ENCODE results near the gene CACNA2D3. TPM values are rescaled to one million over a fixed set of nuclear protein-coding genes. Genes with fewer than 3 reads are reported as not detected.

The CACNA2D3 gene
- total RNA-seq, 8 experiments from 2014 or later, result 0.49 to 20.7 (median 9.7) TPM; not detected in 1

DNA sequence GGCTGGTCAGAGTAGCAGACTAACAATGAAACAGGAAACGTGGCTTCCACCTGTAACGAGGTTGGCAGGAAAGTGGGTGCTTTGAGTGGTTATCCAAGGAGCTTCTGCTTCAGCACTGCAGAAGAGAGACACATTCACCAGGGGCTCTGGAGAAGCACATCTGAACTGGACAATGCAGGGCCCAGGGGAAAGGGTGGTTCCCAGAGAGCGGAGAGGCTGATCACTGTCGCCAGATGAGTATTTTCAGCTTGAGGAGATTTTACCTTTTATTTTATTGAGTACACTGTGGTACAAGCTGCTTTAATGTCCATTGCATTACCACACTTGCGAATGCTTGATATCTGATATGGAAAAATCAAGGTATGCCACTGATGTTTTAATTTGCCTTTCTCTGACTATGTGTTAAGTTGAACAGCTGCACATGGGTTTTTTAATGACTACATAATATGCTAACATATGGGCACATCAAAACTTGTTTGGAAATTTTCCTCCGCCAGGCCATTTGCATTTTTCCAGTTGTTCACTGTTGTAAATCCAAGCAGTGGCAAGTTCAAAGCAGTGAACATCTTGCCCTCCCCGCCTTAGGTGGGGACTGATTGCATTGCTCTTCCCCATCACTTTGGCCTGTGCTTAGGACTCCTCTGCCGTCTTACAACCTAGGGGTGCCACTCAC is 753.4 kb downstream of the CACNA2D3 start:
- ATAC-seq (replicated peaks in 6 of 8), result peak in 3 of 8 experiments; percentile 49 to 74 (median 55)
- H3K4me3 ChIP-seq, result no peak overlapping the region
- H3K27ac ChIP-seq, result no peak overlapping the region
- in situ Hi-C loops (cut with MboI; ENCODE audit: low pct_unique_long_range_greater_than_20kb in 2 of 9, low sequenced_read_pairs in 9 of 9, unreplicated experiment in 9 of 9), result loop anchor here in 1 of 9 experiments (25.0 kb wide), 1 partner anchor 287 kb away; no protein-coding TSS in a partner anchor
- 0 to 100% (median 82%) methylated on average over 1 to 6 of the region's 8 CpGs; no CpG with 5 or more reads in 2 of the 10 experiments for WGBS, 10 experiments
- peaks cover 10 to 26% of the 10 kb centered on the region in 2 donors for H3K4me1 ChIP-seq (replicated peaks in 1 of 2)

DNA sequence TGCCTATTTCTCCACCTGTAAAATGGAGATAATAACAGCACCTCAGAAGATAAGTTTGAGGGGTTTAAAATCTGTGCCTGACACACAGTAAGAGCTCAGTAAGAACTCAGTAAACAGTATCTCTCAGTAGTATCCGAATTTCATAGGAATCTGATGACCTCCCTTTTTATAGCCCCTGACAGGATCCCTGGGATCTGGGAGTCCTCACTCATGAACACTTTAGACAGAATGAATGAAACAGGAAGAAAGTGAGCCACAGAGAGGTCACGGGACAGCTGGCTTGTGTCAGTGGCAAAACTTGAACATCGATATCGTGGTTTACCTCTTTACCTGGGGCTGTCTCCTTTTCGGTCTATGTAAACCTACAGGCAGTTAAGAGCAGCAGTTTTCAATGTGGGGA is 754.3 kb downstream of the CACNA2D3 start:
- Histone ChIP-seq H3K4me1 (replicated peaks in 1 of 2) (peaks cover 10 to 26% of the 10 kb centered on the region in 2 donors), H3K4me3 (no peak overlapping the region), H3K27ac (no peak overlapping the region)
- WGBS, 10 experiments, result 87 to 100% (median 98%) methylated on average over 1 to 5 of the region's 5 CpGs; no CpG with 5 or more reads in 2 of the 10 experiments
- in situ Hi-C loops (cut with MboI; ENCODE audit: low pct_unique_long_range_greater_than_20kb in 2 of 9, low sequenced_read_pairs in 9 of 9, unreplicated experiment in 9 of 9), result loop anchor here in 1 of 9 experiments (25.0 kb wide), 1 partner anchor 286 kb away; no protein-coding TSS in a partner anchor
- ATAC-seq (replicated peaks in 6 of 8), result no peak

DNA sequence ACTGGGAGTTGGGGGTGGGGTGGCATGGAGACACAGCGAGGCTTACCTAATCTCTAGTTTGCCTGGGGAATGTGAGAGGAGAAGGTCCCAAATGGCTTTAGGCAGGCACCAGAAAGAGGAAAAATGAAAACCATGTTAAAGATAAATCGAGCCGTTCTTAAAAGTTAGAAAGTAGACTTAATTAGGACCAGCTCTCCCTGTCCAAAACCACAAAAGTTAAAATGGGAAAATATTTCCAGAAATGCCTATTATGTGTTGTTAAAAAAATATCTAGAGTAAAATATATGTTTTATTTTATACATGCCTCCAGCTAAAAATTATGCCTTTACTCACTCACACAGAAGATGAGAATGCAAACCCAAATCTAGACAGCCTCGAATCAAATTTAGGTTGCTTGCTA is 755.4 kb downstream of the CACNA2D3 start:
- in situ Hi-C loops (cut with MboI; ENCODE audit: low pct_unique_long_range_greater_than_20kb in 2 of 9, low sequenced_read_pairs in 9 of 9, unreplicated experiment in 9 of 9), result loop anchor here in 1 of 9 experiments (25.0 kb wide), 1 partner anchor 285 kb away; no protein-coding TSS in a partner anchor
- WGBS, 10 experiments, result 0 to 100% (median 69%) methylated on average over 1 to 4 of the region's 4 CpGs; no CpG with 5 or more reads in 2 of the 10 experiments
- ATAC-seq (replicated peaks in 6 of 8), result no peak
- Histone ChIP-seq H3K4me3 (no peak overlapping the region), H3K4me1 (replicated peaks in 1 of 2) (peaks cover 10 to 26% of the 10 kb centered on the region in 2 donors), H3K27ac (no peak overlapping the region)

DNA sequence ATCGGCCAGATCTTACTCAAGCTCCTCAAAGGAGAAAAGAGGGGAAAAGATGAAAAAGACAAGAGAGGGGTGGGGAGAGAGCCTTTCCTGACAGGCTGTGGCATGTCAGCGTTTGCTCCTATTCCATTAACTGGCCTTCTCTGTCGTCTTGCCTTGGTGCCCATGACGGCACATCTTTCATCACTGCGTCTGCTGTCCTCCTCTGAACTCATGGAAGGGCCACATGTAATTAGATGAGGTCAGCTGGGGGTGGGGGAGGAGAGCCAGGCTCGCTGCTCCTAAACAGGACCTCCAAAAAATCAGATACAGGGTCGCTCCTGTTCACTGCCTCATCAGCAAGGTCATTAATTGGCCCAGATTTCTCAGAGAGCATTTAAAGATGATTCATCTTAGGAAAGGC is 755.8 kb downstream of the CACNA2D3 start:
- in situ Hi-C loops (cut with MboI; ENCODE audit: low pct_unique_long_range_greater_than_20kb in 2 of 9, low sequenced_read_pairs in 9 of 9, unreplicated experiment in 9 of 9), result loop anchor here in 1 of 9 experiments (25.0 kb wide), 1 partner anchor 284 kb away; no protein-coding TSS in a partner anchor
- Histone ChIP-seq H3K27ac (no peak overlapping the region), H3K4me1 (replicated peaks in 1 of 2) (peaks cover 10 to 22% of the 10 kb centered on the region in 2 donors), H3K4me3 (no peak overlapping the region)
- peak in 5 of 8 experiments; percentile 79 to 93 (median 84) for ATAC-seq (replicated peaks in 6 of 8)
- WGBS, 10 experiments, result 4 to 64% (median 40%) methylated on average over 1 to 7 of the region's 7 CpGs; no CpG with 5 or more reads in 1 of the 10 experiments

DNA sequence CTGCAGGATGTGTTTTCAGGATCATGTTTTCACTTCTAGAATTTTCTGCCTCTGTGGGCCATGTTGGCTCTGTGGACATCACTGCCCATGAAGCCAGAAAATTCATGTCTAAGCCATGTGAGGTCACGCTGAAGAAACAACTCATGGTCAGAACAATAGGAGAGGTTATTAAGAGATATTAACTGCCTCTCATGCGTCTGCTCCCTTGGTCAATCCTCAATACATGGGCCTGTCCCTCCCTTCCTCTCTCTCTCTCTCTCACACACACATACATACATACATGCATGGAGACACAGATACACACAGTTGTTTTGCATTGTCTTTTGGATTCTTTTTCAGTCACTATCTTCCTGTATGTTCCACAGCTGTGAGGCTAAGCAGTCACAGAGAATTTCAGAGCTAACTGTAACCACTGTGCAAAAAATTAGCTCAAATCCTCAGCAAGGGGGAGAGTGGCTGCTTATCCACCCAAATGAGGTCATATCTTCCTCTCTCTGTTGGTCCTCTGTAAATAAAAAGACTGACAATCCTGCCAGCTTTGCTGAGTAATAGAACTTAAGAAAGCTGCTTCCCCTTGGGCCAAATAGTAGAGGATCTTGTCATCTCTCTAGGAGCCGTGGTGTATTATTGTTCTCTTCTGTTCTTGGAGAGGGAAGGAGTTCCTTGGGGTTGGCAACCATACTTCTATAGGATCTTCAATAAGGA is 759.9 kb downstream of the CACNA2D3 start:
- in situ Hi-C loops (cut with MboI; ENCODE audit: low pct_unique_long_range_greater_than_20kb in 2 of 9, low sequenced_read_pairs in 9 of 9, unreplicated experiment in 9 of 9), result loop anchor here in 1 of 9 experiments (25.0 kb wide), 1 partner anchor 280 kb away; no protein-coding TSS in a partner anchor
- no peak overlapping the region for H3K4me3 ChIP-seq
- peak in 5 of 8 experiments; percentile 17 to 87 (median 76) for ATAC-seq (replicated peaks in 6 of 8)
- WGBS, 10 experiments, result 0 to 87% (median 61%) methylated on average over 1 to 3 of the region's 3 CpGs; no CpG with 5 or more reads in 1 of the 10 experiments
- H3K4me1 ChIP-seq (replicated peaks in 1 of 2), result peaks cover 10 to 15% of the 10 kb centered on the region in 2 donors
- H3K27ac ChIP-seq, result no peak overlapping the region

DNA sequence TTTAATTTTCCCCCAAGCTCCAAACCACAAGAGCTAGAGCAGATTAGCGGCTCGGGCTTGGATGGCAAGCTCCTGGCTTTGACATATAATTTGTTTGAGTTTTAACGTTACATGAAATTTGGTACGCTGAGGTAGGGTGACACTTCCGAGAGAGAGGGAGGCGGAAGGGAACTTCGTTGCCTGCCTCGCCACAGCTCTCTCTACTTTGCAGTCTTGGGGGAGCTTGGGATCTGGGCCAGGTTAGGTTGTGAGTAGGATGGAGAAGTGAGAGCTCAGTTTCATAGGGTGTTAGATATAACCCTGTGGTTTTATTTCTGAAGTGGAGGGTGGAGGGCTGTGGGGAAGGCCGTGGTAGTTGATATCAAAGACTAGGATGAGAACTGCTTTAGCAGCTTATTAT is 765.8 kb downstream of the CACNA2D3 start:
- ATAC-seq (replicated peaks in 6 of 8), result no peak
- no peak overlapping the region for H3K27ac ChIP-seq
- H3K4me3 ChIP-seq, result no peak overlapping the region
- WGBS, 10 experiments, result 86 to 97% (median 94%) methylated on average over 1 to 9 of the region's 9 CpGs; no CpG with 5 or more reads in 1 of the 10 experiments
- in situ Hi-C loops (cut with MboI; ENCODE audit: low pct_unique_long_range_greater_than_20kb in 2 of 9, low sequenced_read_pairs in 9 of 9, unreplicated experiment in 9 of 9), result loop anchor here in 1 of 9 experiments (25.0 kb wide), 1 partner anchor 274 kb away; no protein-coding TSS in a partner anchor
- peaks cover 2 to 11% of the 10 kb centered on the region in 2 donors for H3K4me1 ChIP-seq (replicated peaks in 1 of 2)

DNA sequence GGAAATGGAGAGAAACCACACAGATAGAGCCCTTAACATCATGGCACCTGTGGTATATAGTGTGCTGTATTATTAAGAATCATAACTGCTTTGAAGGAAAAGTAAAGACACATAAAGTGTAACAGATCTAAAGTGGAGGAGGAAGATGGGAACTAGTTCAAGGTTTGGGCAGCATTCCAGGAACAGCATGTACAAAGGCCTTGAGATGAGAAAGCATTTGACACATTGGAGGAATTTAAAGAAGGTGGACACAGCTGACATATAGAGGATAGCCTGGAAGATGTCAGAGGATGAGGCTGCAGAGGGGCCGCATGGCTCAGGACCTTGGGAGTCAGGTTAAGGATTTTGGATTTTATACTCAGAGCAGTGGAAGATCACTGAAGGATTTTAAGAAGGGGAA is 766.5 kb downstream of the CACNA2D3 start:
- Histone ChIP-seq H3K27ac (no peak overlapping the region), H3K4me3 (no peak overlapping the region), H3K4me1 (replicated peaks in 1 of 2) (peaks cover 2 to 11% of the 10 kb centered on the region in 2 donors)
- in situ Hi-C loops (cut with MboI; ENCODE audit: low pct_unique_long_range_greater_than_20kb in 2 of 9, low sequenced_read_pairs in 9 of 9, unreplicated experiment in 9 of 9), result loop anchor here in 1 of 9 experiments (25.0 kb wide), 1 partner anchor 273 kb away; no protein-coding TSS in a partner anchor
- 86 to 100% (median 100%) methylated on average over 1 of the region's 1 CpG; no CpG with 5 or more reads in 3 of the 10 experiments for WGBS, 10 experiments
- ATAC-seq (replicated peaks in 6 of 8), result no peak

DNA sequence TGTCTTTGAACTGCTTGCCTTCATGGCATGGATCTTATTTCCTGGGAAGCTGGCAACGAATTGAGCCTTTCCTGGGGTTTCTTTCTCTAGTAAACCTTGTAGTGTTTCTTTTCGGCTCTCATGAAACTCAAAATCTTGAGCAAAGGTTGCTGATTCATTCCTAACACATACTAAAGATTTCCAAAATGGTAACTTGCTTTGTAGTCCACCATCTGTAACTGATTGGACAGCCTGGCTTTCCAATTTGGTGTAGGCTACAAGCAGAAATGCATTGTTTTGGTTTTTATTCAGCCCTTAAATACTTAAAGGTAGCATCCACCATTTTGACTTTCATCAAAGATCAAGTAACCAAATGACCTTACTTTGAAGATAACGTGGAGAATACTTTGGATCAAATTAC is 767.4 kb downstream of the CACNA2D3 start:
- H3K4me3 ChIP-seq, result no peak overlapping the region
- H3K27ac ChIP-seq, result no peak overlapping the region
- peaks cover 2 to 11% of the 10 kb centered on the region in 2 donors for H3K4me1 ChIP-seq (replicated peaks in 1 of 2)
- WGBS, 10 experiments, result 71 to 100% (median 80%) methylated on average over 1 to 3 of the region's 3 CpGs; no CpG with 5 or more reads in 3 of the 10 experiments
- in situ Hi-C loops (cut with MboI; ENCODE audit: low pct_unique_long_range_greater_than_20kb in 2 of 9, low sequenced_read_pairs in 9 of 9, unreplicated experiment in 9 of 9), result loop anchor here in 1 of 9 experiments (25.0 kb wide), 1 partner anchor 273 kb away; no protein-coding TSS in a partner anchor
- ATAC-seq (replicated peaks in 6 of 8), result no peak

DNA sequence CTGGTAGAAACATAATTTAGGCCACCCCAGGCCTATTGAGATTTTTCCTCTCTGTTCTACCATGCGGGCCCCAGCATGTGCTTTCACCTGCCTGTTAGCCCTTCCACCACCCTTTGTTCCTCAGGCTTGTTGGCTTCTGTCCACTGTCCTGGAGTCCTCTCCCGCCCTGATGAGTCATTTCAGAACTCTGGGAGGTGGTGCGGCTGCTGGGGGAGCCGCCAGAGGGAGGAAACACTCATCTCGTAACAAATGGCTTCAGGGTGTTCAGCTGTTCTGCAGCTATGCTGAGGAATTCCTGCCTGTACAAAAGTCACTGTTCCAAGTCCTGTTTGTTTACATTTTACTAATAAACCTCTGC is 769.2 kb downstream of the CACNA2D3 start:
- in situ Hi-C loops (cut with MboI; ENCODE audit: low pct_unique_long_range_greater_than_20kb in 2 of 9, low sequenced_read_pairs in 9 of 9, unreplicated experiment in 9 of 9), result loop anchor here in 1 of 9 experiments (25.0 kb wide), 1 partner anchor 271 kb away; no protein-coding TSS in a partner anchor
- no peak overlapping the region for H3K4me3 ChIP-seq
- 0 to 100% (median 7%) methylated on average over 1 to 4 of the region's 5 CpGs; no CpG with 5 or more reads in 3 of the 10 experiments for WGBS, 10 experiments

DNA sequence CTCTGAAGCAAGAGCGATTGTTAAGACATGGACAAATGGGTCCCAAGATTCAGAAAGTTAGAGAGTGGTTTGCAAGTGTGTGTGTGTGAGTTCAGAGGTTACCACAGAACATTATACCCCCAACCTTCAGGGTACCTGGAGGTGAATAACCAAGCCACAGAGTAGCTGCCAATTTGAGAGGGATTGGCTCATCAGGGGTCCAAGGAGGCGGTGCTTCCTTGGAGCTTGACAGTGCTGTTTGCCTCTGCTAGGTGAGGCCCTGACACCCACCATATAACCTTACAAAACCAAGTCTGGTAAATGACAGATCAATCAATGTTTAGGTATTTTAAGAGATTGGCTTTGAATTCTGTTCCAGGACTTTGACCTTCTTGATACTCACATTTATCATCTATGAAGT is 769.8 kb downstream of the CACNA2D3 start:
- WGBS, 10 experiments, result 33 to 100% (median 100%) methylated on average over 1 to 2 of the region's 2 CpGs; no CpG with 5 or more reads in 1 of the 10 experiments
- no peak for ATAC-seq (replicated peaks in 6 of 8)
- peaks cover 2 to 11% of the 10 kb centered on the region in 2 donors for H3K4me1 ChIP-seq (replicated peaks in 1 of 2)
- in situ Hi-C loops (cut with MboI; ENCODE audit: low pct_unique_long_range_greater_than_20kb in 2 of 9, low sequenced_read_pairs in 9 of 9, unreplicated experiment in 9 of 9), result loop anchor here in 1 of 9 experiments (25.0 kb wide), 1 partner anchor 270 kb away; no protein-coding TSS in a partner anchor
- no peak overlapping the region for H3K27ac ChIP-seq
- H3K4me3 ChIP-seq, result no peak overlapping the region

More for the DNA sequence above, 769.2 kb downstream of the CACNA2D3 start:
- Histone ChIP-seq H3K4me1 (replicated peaks in 1 of 2) (peaks cover 2 to 11% of the 10 kb centered on the region in 2 donors), H3K27ac (no peak overlapping the region)
- peak; percentile 96 to 100 (median 99) for ATAC-seq (replicated peaks in 6 of 8)

DNA sequence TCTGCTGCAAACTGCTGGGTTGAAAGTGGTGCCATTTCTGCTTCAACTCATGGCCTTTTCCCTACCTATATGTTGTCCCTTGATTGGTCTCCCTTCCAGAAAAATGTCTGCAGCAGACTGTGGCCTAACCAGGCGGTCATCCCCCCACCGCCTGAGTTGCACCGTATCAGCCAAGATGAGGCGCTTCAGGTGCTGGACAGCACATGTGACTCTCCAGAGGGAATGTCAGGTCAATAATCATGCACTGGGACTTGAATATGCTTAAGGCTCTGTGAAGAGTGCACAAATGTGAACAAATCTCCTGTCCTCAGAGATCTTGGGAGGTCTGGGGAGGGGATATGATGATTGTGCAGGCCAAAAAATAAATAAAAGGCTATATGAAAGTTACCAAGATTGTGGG is 773.3 kb downstream of the CACNA2D3 start:
- H3K27ac ChIP-seq, result no peak overlapping the region
- peaks cover 2 to 11% of the 10 kb centered on the region in 2 donors for H3K4me1 ChIP-seq (replicated peaks in 1 of 2)
- no peak for ATAC-seq (replicated peaks in 6 of 8)
- no peak overlapping the region for H3K4me3 ChIP-seq
- 91 to 100% (median 97%) methylated on average over 1 to 4 of the region's 4 CpGs; no CpG with 5 or more reads in 3 of the 10 experiments for WGBS, 10 experiments
- in situ Hi-C loops (cut with MboI; ENCODE audit: low pct_unique_long_range_greater_than_20kb in 2 of 9, low sequenced_read_pairs in 9 of 9, unreplicated experiment in 9 of 9), result loop anchor here in 1 of 9 experiments (25.0 kb wide), 1 partner anchor 267 kb away; no protein-coding TSS in a partner anchor

DNA sequence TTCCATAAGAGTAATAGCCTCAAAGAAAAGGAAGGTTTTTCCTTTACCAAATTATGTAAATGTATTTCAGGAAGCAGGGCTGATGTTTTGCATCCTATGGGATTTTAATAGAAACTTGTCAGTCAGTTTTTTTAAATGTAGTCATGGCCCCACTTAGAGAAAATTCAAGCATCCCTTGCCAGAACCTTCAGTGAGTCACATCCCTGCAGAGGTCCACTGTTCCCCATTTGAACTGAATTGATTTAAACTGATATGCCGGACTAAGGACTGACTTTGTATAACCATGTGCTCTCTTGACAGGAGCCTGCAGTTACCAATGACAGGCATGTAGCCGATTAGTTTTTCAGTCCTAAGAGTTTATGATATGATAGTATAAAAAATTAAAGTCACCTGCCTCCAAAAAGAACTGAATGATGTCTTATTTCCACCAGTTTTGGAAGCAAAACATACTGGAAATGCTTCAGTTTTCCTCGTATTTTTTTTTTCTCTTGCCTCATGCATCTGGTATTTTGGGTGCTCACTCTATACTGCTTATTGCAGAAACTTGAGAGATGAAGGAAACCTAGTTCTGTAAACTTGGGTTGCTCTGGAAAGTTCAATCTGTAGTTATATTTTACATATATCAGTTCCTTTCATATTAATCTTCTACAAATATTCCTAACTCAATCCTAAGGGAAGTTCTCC is 774.8 kb downstream of the CACNA2D3 start:
- Histone ChIP-seq H3K4me3 (no peak overlapping the region), H3K27ac (no peak overlapping the region), H3K4me1 (replicated peaks in 1 of 2) (peaks cover 4 to 13% of the 10 kb centered on the region in 2 donors)
- whole genome bisulfite sequencing, 10 experiments, result 17 to 92% (median 83%) methylated on average over 1 to 3 of the region's 3 CpGs
- ATAC-seq (replicated peaks in 6 of 8), result peak in 2 of 8 experiments; percentile 69 to 74
- in situ Hi-C loops (cut with MboI; ENCODE audit: low pct_unique_long_range_greater_than_20kb in 2 of 9, low sequenced_read_pairs in 9 of 9, unreplicated experiment in 9 of 9), result loop anchor here in 1 of 9 experiments (25.0 kb wide), 1 partner anchor 265 kb away; no protein-coding TSS in a partner anchor

Measured in motor neuron (in vitro differentiated cells).